CD4-positive, alpha-beta T cell (primary cell): Measurements from ENCODE around the gene NOVA1. TPM values are rescaled to one million over a fixed set of nuclear protein-coding genes. Genes with fewer than 3 reads are reported as not detected.

Experiments used
- ATAC-seq: fragments of 200-7000 bp; cut with Tn5 transposase; one replicate; pipeline ENCODE4 v1.10.0; 2022; ENCODE audit warnings: mild to moderate bottlenecking; ENCODE audit not compliant: poor library complexity
- CTCF ChIA-PET: fragments of 350-600 bp; sonication (Branson Sonifier 250); formaldehyde crosslinking; loops from one replicate; lab custom pipeline; 2021; ENCODE audit warnings: antibody characterized with exemption, inconsistent platforms; lab: Charles Lee
- POLR2A ChIA-PET: fragments of 350-600 bp; sonication (Branson Sonifier 250); formaldehyde crosslinking; loops from one replicate; lab custom pipeline; 2021; ENCODE audit warnings: antibody characterized with exemption, inconsistent platforms; lab: Charles Lee
- DNase-seq, 14 experiments: peaks; one replicate each; pipeline ENCODE4 v3.0.0-alpha.2; 2013 to 2020; ENCODE audit warnings: mixed read lengths in 2 of 14
- H3K27ac ChIP-seq, 2 donors: one replicate each; pipeline versions ENCODE4 v1.5.1 to v1.7.0; 2013; ENCODE audit warnings: low read length in 2 of 2, low read depth in 1 of 2, mild to moderate bottlenecking in 1 of 2
- H3K27me3 ChIP-seq, 2 experiments: 1 replicate in 1 of 2; 2 replicates in 1 of 2; pipeline versions ENCODE4 v1.6.1 to v1.7.0; 2013; ENCODE audit warnings: low read length in 2 of 2, control low read depth in 1 of 2, mild to moderate bottlenecking in 1 of 2, moderate library complexity in 1 of 2; ENCODE audit not compliant: insufficient read depth in 2 of 2, control insufficient read depth in 1 of 2
- H3K36me3 ChIP-seq: one replicate; pipeline ENCODE4 v1.6.1; 2013; ENCODE audit warnings: low read length, control low read depth; ENCODE audit not compliant: insufficient read depth
- H3K4me1 ChIP-seq: one replicate; pipeline ENCODE4 v1.6.1; 2013; ENCODE audit warnings: low read length, control low read depth; ENCODE audit not compliant: insufficient read depth
- H3K4me3 ChIP-seq: one replicate; pipeline ENCODE4 v1.5.1; 2013; ENCODE audit warnings: mild to moderate bottlenecking, low read length, moderate library complexity
- H3K9me3 ChIP-seq, 2 experiments: 1 replicate in 1 of 2; 2 replicates in 1 of 2; pipeline versions ENCODE4 v1.6.1 to v1.7.0; 2013; ENCODE audit warnings: low read length in 2 of 2, mild to moderate bottlenecking in 2 of 2, control low read depth in 1 of 2, moderate library complexity in 1 of 2; ENCODE audit not compliant: control insufficient read depth in 1 of 2, insufficient read depth in 1 of 2
- H3K27ac Mint-ChIP-seq: one replicate; pipeline ENCODE4 v1.8.0; 2020; ENCODE audit warnings: mixed read lengths
- H3K27me3 Mint-ChIP-seq: one replicate; pipeline ENCODE4 v1.8.0; 2021; ENCODE audit warnings: mixed read lengths
- H3K36me3 Mint-ChIP-seq: one replicate; pipeline ENCODE4 v1.8.0; 2021; ENCODE audit warnings: low read depth, mixed read lengths
- H3K4me1 Mint-ChIP-seq: one replicate; pipeline ENCODE4 v1.8.0; 2021; ENCODE audit warnings: low read depth, mixed read lengths
- H3K4me3 Mint-ChIP-seq: one replicate; pipeline ENCODE4 v1.8.0; 2020; ENCODE audit warnings: mild to moderate bottlenecking, mixed read lengths
- H3K9me3 Mint-ChIP-seq: one replicate; pipeline ENCODE4 v1.8.0; 2020; ENCODE audit warnings: mixed read lengths
- CTCF ChIP-seq: fragments of 200-600 bp; IDR thresholded peaks from one replicate; pipeline ENCODE4 v1.8.0; 2022; ENCODE audit warnings: antibody characterized with exemption, mild to moderate bottlenecking
- intact Hi-C, 2 experiments: fragments of 100-400 bp; cut with DNase I in 1 of 2; cut with micrococcal nuclease in 1 of 2; formaldehyde crosslinking; loops; one replicate each; pipeline versions ENCODE4 v1.15.1 to v1.9.0; 2023 to 2025; cut with DNase I, micrococcal nuclease
- total RNA-seq, 174 experiments: library from RNA in 2 of 174; stranded (reverse) in 2 of 174; gene quantifications; one replicate each; pipeline ENCODE4 v1.2.3 and lab custom pipeline; 2021 to 2026

Gene NOVA1
- total RNA-seq, 2 experiments from 2014 or later: 0.14 TPM; not detected in 1

GRCh38 chr14:26531894-26532293, 65.9 kb downstream of the NOVA1 start:
- POLR2A ChIA-PET: no interaction called here
- Mint-ChIP-seq H3K36me3 (no peaks in the 10 kb centered on the region), H3K27me3 (no peaks in the 10 kb centered on the region), H3K4me3 (no peak overlapping the region), H3K9me3 (peaks cover 13% of the 10 kb centered on the region), H3K4me1 (no peaks in the 10 kb centered on the region), H3K27ac (no peak overlapping the region)
- H3K4me1 ChIP-seq: no peaks in the 10 kb centered on the region
- intact Hi-C loops: no loop called here
- H3K9me3 ChIP-seq: peaks cover 0 to 14% of the 10 kb centered on the region in 2 experiments
- no peak overlapping the region for H3K4me3 ChIP-seq
- CTCF ChIA-PET: no interaction called here
- H3K27ac ChIP-seq: no peak overlapping the region
- ATAC-seq: no peak
- no peak for DNase-seq
- no peaks in the 10 kb centered on the region for H3K36me3 ChIP-seq
- TF ChIP-seq CTCF: no peak
- H3K27me3 ChIP-seq: no peaks in the 10 kb centered on the region

GRCh38 chr14:26528415-26529182, 69.2 kb downstream of the NOVA1 start:
- H3K27ac Mint-ChIP-seq: no peak overlapping the region
- TF ChIP-seq CTCF: no peak

GRCh38 chr14:26527095-26527494, 70.7 kb downstream of the NOVA1 start:
- Histone ChIP-seq H3K27me3 (no peaks in the 10 kb centered on the region), H3K4me1 (no peaks in the 10 kb centered on the region), H3K27ac (no peak overlapping the region), H3K9me3 (peaks cover 0 to 12% of the 10 kb centered on the region in 2 experiments), H3K36me3 (no peaks in the 10 kb centered on the region), H3K4me3 (no peak overlapping the region)
- H3K27me3 Mint-ChIP-seq: no peaks in the 10 kb centered on the region
- ChIA-PET POLR2A (no interaction called here), CTCF (interaction anchor here (0.7 kb wide), 1 partner anchor 32 kb away, joined by 3 read pairs; no protein-coding TSS in a partner anchor)
- no peak overlapping the region for H3K4me3 Mint-ChIP-seq
- no peaks in the 10 kb centered on the region for H3K4me1 Mint-ChIP-seq
- TF ChIP-seq CTCF: no peak
- H3K27ac Mint-ChIP-seq: no peak overlapping the region
- intact Hi-C loops: no loop called here
- no peak for ATAC-seq
- H3K36me3 Mint-ChIP-seq: no peaks in the 10 kb centered on the region
- no peak for DNase-seq
- H3K9me3 Mint-ChIP-seq: peaks cover 5% of the 10 kb centered on the region

More at GRCh38 chr14:26528415-26529182, 69.2 kb downstream of the NOVA1 start:
- Histone ChIP-seq H3K27me3 (no peaks in the 10 kb centered on the region), H3K4me1 (no peaks in the 10 kb centered on the region), H3K36me3 (no peaks in the 10 kb centered on the region), H3K9me3 (peaks cover 0 to 12% of the 10 kb centered on the region in 2 experiments), H3K27ac (no peak overlapping the region), H3K4me3 (no peak overlapping the region)
- Mint-ChIP-seq H3K27me3 (no peaks in the 10 kb centered on the region), H3K4me3 (no peak overlapping the region), H3K4me1 (no peaks in the 10 kb centered on the region), H3K9me3 (peaks cover 11% of the 10 kb centered on the region), H3K36me3 (no peaks in the 10 kb centered on the region)
- no peak for DNase-seq
- ChIA-PET CTCF (no interaction called here), POLR2A (no interaction called here)
- intact Hi-C loops: no loop called here
- no peak for ATAC-seq
